ENCODE results near the gene NCAM1.

The NCAM1 gene

GRCh38 chr11:113247221-113247620 is 286.0 kb downstream of the NCAM1 start:
- H3K4me3 ChIP-seq (ENCODE audit: low read length) = no peak overlapping the region
- H3K36me3 ChIP-seq (ENCODE audit: control insufficient read depth, insufficient read depth, low read length) = no peaks in the 10 kb centered on the region
- WGBS (ENCODE audit: insufficient coverage, insufficient read length) = no CpG with 5 or more reads among the region's 8 CpGs
- no peaks in the 10 kb centered on the region for H3K9me3 ChIP-seq (ENCODE audit: control insufficient read depth, insufficient read depth, low read length)
- no peak for DNase-seq (ENCODE audit: low read depth, low spot score)
- no peak overlapping the region for H3K27ac ChIP-seq (ENCODE audit: low read length)
- H3K27me3 ChIP-seq (ENCODE audit: control insufficient read depth, insufficient read depth, low read length) = no peaks in the 10 kb centered on the region
- peaks cover 3% of the 10 kb centered on the region; the same call in 1 of the 2 replicates for H3K4me1 ChIP-seq (ENCODE audit: control insufficient read depth, insufficient read depth, low read length)

DNA sequence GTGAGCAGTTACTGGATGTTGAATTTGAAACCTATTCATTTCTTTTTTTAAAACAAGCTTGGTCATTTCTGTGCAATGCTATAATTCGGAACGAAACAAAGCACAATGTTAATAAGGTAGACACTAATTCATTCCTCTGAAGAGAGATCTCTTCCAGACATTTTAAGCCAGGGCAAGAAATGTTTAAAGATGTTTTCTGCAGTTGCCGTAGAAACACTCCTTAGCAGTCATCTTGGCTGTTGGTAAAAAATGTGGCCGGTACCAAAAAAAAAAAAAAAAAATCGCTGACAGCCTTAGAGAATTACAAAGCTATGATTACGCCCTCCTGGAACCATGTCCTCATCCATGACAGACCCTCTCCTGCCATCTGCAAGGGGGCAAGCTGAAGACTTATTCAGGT is 286.7 kb downstream of the NCAM1 start:
- H3K36me3 ChIP-seq (ENCODE audit: control insufficient read depth, insufficient read depth, low read length) = no peaks in the 10 kb centered on the region
- H3K9me3 ChIP-seq (ENCODE audit: control insufficient read depth, insufficient read depth, low read length) = no peaks in the 10 kb centered on the region
- DNase-seq (ENCODE audit: low read depth, low spot score) = no peak
- no peaks in the 10 kb centered on the region for H3K27me3 ChIP-seq (ENCODE audit: control insufficient read depth, insufficient read depth, low read length)
- H3K4me3 ChIP-seq (ENCODE audit: low read length) = no peak overlapping the region
- no peaks in the 10 kb centered on the region for H3K4me1 ChIP-seq (ENCODE audit: control insufficient read depth, insufficient read depth, low read length)
- no peak overlapping the region for H3K27ac ChIP-seq (ENCODE audit: low read length)
- WGBS (ENCODE audit: insufficient coverage, insufficient read length) = no CpG with 5 or more reads among the region's 6 CpGs

DNA sequence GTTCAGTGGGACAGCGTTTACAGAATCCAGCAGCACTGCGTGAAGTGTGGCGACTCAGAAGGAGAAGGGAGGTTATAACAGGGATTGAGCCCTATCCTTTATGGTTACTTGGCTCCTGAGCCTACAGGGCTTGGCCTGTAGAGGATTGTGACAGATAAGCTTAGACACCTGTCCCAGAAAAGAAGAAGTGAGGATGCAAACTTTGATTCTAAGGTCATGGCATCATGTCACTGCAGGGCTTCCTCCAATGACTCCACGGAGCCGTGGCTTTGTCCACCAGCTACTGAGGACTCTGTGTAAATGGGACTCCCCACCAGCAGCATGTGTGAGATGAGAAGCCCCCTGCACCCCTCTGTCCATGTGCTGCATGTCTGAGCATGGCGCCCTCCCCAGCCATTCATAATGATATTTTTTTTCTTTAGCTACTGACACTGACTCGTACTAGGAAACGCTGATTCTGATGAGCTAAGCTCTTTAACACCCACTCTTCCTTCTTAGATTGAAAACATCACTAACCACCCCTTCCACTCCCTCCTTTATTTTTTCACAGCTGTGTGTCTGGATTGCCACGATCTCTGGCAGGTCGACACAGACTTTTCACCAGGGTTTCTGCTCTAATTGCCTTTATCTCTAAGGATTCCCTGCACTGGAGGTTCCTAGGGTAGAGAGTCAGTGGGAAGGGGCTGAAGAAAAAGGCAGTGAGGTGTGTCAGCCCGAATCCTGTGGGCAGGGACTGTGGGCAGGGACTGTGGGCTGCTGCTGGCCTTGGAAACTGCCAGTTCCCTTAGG is 287.7 kb downstream of the NCAM1 start:
- Histone ChIP-seq H3K36me3 (ENCODE audit: control insufficient read depth, insufficient read depth, low read length) (no peaks in the 10 kb centered on the region), H3K27ac (ENCODE audit: low read length) (no peak overlapping the region), H3K9me3 (ENCODE audit: control insufficient read depth, insufficient read depth, low read length) (no peaks in the 10 kb centered on the region), H3K27me3 (ENCODE audit: control insufficient read depth, insufficient read depth, low read length) (no peaks in the 10 kb centered on the region), H3K4me1 (ENCODE audit: control insufficient read depth, insufficient read depth, low read length) (no peaks in the 10 kb centered on the region), H3K4me3 (ENCODE audit: low read length) (no peak overlapping the region)
- no CpG with 5 or more reads among the region's 11 CpGs for WGBS (ENCODE audit: insufficient coverage, insufficient read length)
- no peak for DNase-seq (ENCODE audit: low read depth, low spot score)

DNA sequence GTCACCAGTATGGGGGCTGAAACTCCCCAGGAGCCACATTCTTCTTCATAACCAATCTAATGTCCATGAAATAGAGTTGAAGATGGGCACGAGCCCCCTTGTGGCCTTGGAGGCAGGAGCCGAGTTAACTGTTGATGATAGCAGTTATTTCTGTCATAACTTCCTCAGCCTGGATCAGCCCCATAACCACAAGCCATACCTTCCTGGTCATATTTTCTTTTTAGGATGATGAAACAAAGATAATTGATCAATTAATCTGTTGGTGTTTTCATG is 288.2 kb downstream of the NCAM1 start:
- H3K4me3 ChIP-seq (ENCODE audit: low read length) = no peak overlapping the region
- H3K4me1 ChIP-seq (ENCODE audit: control insufficient read depth, insufficient read depth, low read length) = no peaks in the 10 kb centered on the region
- H3K36me3 ChIP-seq (ENCODE audit: control insufficient read depth, insufficient read depth, low read length) = no peaks in the 10 kb centered on the region
- no CpG with 5 or more reads among the region's 2 CpGs for WGBS (ENCODE audit: insufficient coverage, insufficient read length)
- DNase-seq (ENCODE audit: low read depth, low spot score) = no peak
- no peaks in the 10 kb centered on the region for H3K9me3 ChIP-seq (ENCODE audit: control insufficient read depth, insufficient read depth, low read length)
- no peak overlapping the region for H3K27ac ChIP-seq (ENCODE audit: low read length)
- H3K27me3 ChIP-seq (ENCODE audit: control insufficient read depth, insufficient read depth, low read length) = no peaks in the 10 kb centered on the region

- Histone ChIP-seq H3K4me3 (ENCODE audit: low read length) (no peak overlapping the region), H3K27ac (ENCODE audit: low read length) (no peak overlapping the region), H3K27me3 (ENCODE audit: control insufficient read depth, insufficient read depth, low read length) (no peaks in the 10 kb centered on the region), H3K36me3 (ENCODE audit: control insufficient read depth, insufficient read depth, low read length) (no peaks in the 10 kb centered on the region), H3K4me1 (ENCODE audit: control insufficient read depth, insufficient read depth, low read length) (no peaks in the 10 kb centered on the region), H3K9me3 (ENCODE audit: control insufficient read depth, insufficient read depth, low read length) (no peaks in the 10 kb centered on the region)
- WGBS (ENCODE audit: insufficient coverage, insufficient read length) = no CpG with 5 or more reads among the region's 6 CpGs
- no peak for DNase-seq (ENCODE audit: low read depth, low spot score)
Observed at GRCh38 chr11:113249786-113250185, 288.6 kb downstream of the NCAM1 start.

- H3K4me1 ChIP-seq (ENCODE audit: control insufficient read depth, insufficient read depth, low read length) = no peaks in the 10 kb centered on the region
- H3K9me3 ChIP-seq (ENCODE audit: control insufficient read depth, insufficient read depth, low read length) = no peaks in the 10 kb centered on the region
- no peaks in the 10 kb centered on the region for H3K27me3 ChIP-seq (ENCODE audit: control insufficient read depth, insufficient read depth, low read length)
- WGBS (ENCODE audit: insufficient coverage, insufficient read length) = no CpG with 5 or more reads among the region's 4 CpGs
- no peak for DNase-seq (ENCODE audit: low read depth, low spot score)
- H3K36me3 ChIP-seq (ENCODE audit: control insufficient read depth, insufficient read depth, low read length) = no peaks in the 10 kb centered on the region
- H3K27ac ChIP-seq (ENCODE audit: low read length) = no peak overlapping the region
- no peak overlapping the region for H3K4me3 ChIP-seq (ENCODE audit: low read length)
Observed at GRCh38 chr11:113251281-113251680, 290.1 kb downstream of the NCAM1 start.

DNA sequence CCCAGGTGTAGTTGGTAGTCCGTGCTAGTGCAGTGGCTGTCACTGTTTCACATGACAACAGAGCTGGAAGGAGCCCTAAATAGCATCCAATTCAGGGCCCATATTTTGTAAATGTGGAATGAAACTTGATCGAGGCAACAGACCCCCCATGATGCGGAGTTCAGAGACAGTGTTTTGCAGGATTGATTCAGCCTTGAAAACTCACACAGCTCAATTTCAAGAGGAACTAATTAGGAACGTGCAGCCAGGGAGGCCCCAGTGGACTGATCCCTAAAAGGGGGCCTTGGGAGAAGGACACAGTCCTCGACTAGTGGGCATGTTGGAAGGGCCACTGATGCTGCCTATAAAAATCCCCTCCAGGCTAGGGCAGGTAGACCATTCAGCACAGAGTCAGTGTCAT is 292.2 kb downstream of the NCAM1 start:
- no peaks in the 10 kb centered on the region for H3K9me3 ChIP-seq (ENCODE audit: control insufficient read depth, insufficient read depth, low read length)
- no peak overlapping the region for H3K27ac ChIP-seq (ENCODE audit: low read length)
- no peaks in the 10 kb centered on the region for H3K36me3 ChIP-seq (ENCODE audit: control insufficient read depth, insufficient read depth, low read length)
- H3K27me3 ChIP-seq (ENCODE audit: control insufficient read depth, insufficient read depth, low read length) = no peaks in the 10 kb centered on the region
- no peak for DNase-seq (ENCODE audit: low read depth, low spot score)
- no peak overlapping the region for H3K4me3 ChIP-seq (ENCODE audit: low read length)
- no peaks in the 10 kb centered on the region for H3K4me1 ChIP-seq (ENCODE audit: control insufficient read depth, insufficient read depth, low read length)
- WGBS (ENCODE audit: insufficient coverage, insufficient read length) = no CpG with 5 or more reads among the region's 5 CpGs

DNA sequence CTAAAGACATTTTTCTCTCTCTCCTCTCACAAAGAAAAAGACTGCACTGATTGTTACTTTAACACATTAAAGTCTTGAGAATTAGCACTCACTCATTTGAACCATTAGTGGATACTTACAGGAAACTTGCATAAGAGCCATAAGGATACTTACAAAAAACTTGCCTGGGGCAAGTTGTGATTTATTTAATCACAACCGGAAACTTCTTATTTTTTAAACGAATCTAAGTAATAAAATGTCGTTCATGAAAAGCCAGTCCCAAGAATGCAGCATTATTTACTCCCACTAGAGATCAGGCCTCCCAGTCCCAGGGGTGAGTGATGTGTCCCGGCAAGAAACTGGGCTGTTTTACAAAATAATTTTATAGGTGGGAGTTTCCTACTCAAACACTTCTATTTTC is 293.9 kb downstream of the NCAM1 start:
- no peak overlapping the region for H3K4me3 ChIP-seq (ENCODE audit: low read length)
- no CpG with 5 or more reads among the region's 4 CpGs for WGBS (ENCODE audit: insufficient coverage, insufficient read length)
- H3K27ac ChIP-seq (ENCODE audit: low read length) = no peak overlapping the region
- no peaks in the 10 kb centered on the region for H3K4me1 ChIP-seq (ENCODE audit: control insufficient read depth, insufficient read depth, low read length)
- no peaks in the 10 kb centered on the region for H3K36me3 ChIP-seq (ENCODE audit: control insufficient read depth, insufficient read depth, low read length)
- H3K27me3 ChIP-seq (ENCODE audit: control insufficient read depth, insufficient read depth, low read length) = no peaks in the 10 kb centered on the region
- DNase-seq (ENCODE audit: low read depth, low spot score) = no peak
- no peaks in the 10 kb centered on the region for H3K9me3 ChIP-seq (ENCODE audit: control insufficient read depth, insufficient read depth, low read length)

- Histone ChIP-seq H3K9me3 (ENCODE audit: control insufficient read depth, insufficient read depth, low read length) (no peaks in the 10 kb centered on the region), H3K4me1 (ENCODE audit: control insufficient read depth, insufficient read depth, low read length) (no peaks in the 10 kb centered on the region), H3K4me3 (ENCODE audit: low read length) (no peak overlapping the region), H3K27me3 (ENCODE audit: control insufficient read depth, insufficient read depth, low read length) (no peaks in the 10 kb centered on the region), H3K36me3 (ENCODE audit: control insufficient read depth, insufficient read depth, low read length) (no peaks in the 10 kb centered on the region), H3K27ac (ENCODE audit: low read length) (no peak overlapping the region)
- no peak for DNase-seq (ENCODE audit: low read depth, low spot score)
- no CpG with 5 or more reads among the region's 6 CpGs for WGBS (ENCODE audit: insufficient coverage, insufficient read length)
Observed at GRCh38 chr11:113255741-113256140, 294.5 kb downstream of the NCAM1 start.

DNA sequence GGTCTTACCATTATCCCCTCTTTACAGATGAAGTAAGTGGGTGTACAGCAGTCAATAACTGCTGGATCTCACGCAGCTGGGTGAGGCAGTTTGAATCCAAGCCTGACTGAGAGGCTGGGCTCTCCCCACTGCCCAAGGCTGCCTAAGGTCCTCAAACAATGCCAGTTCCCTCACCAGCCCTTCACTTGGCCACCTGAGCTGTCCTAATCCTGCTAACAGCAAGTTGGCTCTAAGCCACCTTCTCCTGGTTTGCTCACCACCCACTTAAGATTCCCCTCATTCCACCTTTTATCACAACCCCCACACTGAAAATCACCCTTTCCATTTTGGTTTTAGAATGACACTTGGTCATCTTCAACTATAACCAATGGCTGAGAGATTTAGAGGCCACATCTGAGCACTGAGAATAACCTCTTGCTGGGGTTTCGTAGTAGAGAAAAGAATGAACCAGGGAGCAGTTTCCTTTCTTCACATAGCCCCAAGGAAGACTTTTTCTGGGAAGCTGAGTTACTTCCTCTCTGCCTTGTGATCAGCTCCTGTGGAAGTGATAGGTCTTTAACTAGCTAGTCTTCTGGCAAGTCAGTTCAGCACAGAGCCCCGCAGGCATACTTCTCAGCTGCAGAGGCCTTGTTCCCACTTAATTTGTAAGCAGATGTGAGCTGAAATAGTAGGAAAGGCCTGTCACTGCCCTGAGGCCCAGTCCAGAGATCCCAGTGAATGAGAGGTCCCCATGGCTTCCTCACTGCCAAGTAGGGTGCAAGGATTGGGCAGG is 295.4 kb downstream of the NCAM1 start:
- no CpG with 5 or more reads among the region's 3 CpGs for WGBS (ENCODE audit: insufficient coverage, insufficient read length)
- Histone ChIP-seq H3K9me3 (ENCODE audit: control insufficient read depth, insufficient read depth, low read length) (no peaks in the 10 kb centered on the region), H3K36me3 (ENCODE audit: control insufficient read depth, insufficient read depth, low read length) (no peaks in the 10 kb centered on the region), H3K27me3 (ENCODE audit: control insufficient read depth, insufficient read depth, low read length) (no peaks in the 10 kb centered on the region), H3K4me1 (ENCODE audit: control insufficient read depth, insufficient read depth, low read length) (no peaks in the 10 kb centered on the region), H3K27ac (ENCODE audit: low read length) (no peak overlapping the region), H3K4me3 (ENCODE audit: low read length) (no peak overlapping the region)
- no peak for DNase-seq (ENCODE audit: low read depth, low spot score)

DNA sequence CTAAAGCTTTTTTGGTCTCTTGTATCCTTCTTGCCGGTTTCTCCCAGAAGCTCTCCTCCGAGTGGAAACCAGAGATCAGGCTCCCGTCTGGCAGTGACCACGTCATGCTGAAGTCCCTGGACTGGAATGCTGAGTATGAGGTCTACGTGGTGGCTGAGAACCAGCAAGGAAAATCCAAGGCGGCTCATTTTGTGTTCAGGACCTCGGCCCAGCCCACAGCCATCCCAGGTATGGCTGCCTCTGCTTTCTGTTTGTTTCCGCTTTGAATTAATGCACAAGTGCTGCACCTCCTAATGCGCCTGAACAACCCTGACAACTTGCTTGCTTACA is 298.8 kb downstream of the NCAM1 start:
- no peak for DNase-seq (ENCODE audit: low read depth, low spot score)
- H3K36me3 ChIP-seq (ENCODE audit: control insufficient read depth, insufficient read depth, low read length) = no peaks in the 10 kb centered on the region; the same call in 1 of the 2 replicates
- no peaks in the 10 kb centered on the region for H3K9me3 ChIP-seq (ENCODE audit: control insufficient read depth, insufficient read depth, low read length)
- H3K27me3 ChIP-seq (ENCODE audit: control insufficient read depth, insufficient read depth, low read length) = no peaks in the 10 kb centered on the region
- WGBS (ENCODE audit: insufficient coverage, insufficient read length) = no CpG with 5 or more reads among the region's 9 CpGs
- no peak overlapping the region for H3K27ac ChIP-seq (ENCODE audit: low read length)
- no peaks in the 10 kb centered on the region for H3K4me1 ChIP-seq (ENCODE audit: control insufficient read depth, insufficient read depth, low read length)
- H3K4me3 ChIP-seq (ENCODE audit: low read length) = no peak overlapping the region

Measured in iPS DF 6.9 (cell line).